GM19193 (cell line): Measurements from ENCODE around the gene CTSL.

Experiments used
- POLR2A ChIP-seq: IDR thresholded peaks from 4 replicates; pipeline ENCODE4 v1.6.1; 2011; ENCODE audit not compliant: insufficient read depth, insufficient read length; ENCODE audit errors: extremely low read depth

The CTSL gene

DNA sequence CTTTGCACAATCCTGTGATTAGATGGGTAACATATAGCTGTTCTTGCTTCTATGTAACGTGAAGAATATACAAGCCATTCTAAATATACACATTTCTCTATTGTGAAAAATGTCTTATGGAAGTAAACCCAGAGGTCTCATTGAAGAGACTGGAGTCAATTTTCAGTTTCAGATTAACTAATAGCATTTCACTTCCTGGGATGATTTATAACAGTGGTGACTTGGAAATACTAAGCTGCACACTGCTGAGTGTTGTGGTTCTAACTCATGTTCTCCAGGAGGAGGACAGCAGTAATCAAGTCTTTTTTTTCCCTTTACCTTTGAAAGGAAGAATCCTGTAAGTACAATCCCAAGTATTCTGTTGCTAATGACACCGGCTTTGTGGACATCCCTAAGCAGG lies 3.3 kb downstream of the CTSL start:
- TF ChIP-seq POLR2A: no peak

DNA sequence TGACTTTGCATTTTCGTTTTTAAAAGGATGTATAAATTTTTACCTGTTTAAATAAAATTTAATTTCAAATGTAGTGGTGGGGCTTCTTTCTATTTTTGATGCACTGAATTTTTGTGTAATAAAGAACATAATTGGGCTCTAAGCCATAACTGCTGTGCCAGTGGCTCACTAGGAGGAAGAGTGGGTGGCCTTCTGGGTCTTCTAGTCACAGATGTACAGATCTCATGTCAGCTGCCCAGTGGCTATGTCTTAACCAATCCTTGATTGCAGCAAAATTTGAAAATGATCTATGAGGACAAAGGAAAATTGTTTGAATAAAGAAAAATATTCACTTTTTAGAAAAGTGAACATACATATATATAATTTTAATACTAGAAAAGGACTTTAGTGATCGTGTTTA lies 5.4 kb downstream of the CTSL start:
- TF ChIP-seq POLR2A: no peak

DNA sequence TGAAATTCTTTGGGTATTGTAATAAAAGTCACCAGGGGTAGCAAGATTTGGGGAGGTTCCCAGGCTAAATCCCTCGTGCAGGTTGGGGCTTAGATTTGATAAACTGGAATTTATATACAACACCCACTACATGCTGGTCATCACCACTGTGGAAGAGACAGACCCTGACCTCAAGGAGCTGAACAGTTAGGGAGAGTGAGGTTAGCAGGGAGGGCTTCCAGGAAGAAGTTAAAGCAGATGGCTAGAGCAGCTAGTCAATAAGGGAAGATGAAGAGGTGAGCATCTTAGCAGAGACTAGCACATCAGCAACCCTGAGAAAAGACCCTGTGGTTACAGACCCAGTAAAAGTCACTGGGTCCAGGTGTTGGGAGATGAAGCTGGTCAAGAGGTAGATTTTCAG lies 6.4 kb downstream of the CTSL start:
- TF ChIP-seq POLR2A: no peak

DNA sequence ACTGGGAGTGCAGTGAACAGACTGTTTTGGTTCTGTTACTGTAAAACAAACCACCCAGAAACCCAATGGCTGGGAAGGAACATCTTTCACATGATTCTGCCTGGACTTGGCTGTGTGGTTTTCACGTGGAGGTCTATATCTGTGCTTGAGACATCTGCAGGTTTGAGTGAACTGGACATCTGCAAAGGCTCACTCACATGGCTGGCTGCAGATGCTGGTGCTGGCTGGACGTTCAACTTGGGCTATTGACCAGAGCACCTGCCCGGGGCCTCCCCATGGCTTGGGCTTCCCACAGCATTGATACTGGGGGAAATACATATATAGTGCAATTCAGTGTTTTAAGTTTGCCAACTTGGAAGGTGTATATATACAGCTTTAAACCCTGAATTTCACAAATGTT lies 6.8 kb downstream of the CTSL start:
- TF ChIP-seq POLR2A: no peak

DNA sequence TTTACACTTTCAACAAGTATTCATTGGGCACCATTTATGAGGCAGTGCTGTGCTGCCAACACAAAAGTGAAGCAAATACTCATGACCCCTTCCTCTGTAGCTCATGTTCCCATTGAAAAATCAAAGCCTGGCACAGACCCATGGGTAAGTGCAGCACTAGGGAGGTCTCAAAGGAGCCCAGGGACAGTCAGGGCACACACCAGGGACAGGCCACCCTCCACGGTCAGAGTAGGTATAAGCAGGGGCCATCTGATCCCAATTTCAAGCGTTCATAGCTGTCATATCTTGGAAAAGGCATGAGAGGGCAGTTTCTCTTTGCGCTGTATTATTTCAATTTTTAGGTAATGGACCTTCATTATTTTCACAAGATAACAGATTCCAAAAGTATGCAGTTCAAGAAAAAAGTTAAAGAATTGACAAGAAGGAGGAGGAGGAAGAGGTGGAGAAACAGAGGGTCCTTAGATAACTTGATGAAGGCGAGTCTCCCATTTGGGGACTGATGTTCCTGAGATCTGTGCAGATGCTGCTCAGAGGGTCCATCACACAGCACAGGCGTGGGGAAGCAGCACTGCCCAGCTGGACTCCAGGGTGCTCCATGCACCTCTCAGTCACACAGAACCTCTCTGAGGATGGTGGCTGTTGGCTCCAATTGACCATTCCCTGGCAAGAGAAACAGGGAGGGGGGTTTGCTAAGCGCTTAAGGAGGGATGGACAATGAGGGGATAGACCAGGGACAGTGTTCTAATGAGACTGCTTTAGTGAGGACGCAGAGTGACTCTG lies 7.5 kb downstream of the CTSL start:
- TF ChIP-seq POLR2A: no peak

DNA sequence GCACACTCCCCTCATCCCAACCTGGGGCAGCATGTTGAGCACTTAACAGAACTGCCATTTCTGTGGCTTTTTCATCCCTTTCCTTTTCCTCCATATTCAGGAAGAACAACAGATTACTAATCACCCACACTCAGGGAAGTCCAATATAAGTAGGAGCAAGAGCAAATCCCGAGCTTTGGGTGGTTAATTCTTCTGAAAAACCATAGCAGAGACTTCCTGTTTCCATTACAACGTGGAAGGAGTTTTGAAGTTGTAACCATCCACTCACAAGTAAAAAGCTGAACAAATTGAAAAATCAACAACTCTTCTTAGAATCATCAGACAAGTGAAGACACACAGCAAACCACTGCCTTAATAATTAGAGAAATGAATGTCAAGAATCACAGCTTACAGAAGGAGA lies 8.2 kb downstream of the CTSL start:
- TF ChIP-seq POLR2A: no peak

DNA sequence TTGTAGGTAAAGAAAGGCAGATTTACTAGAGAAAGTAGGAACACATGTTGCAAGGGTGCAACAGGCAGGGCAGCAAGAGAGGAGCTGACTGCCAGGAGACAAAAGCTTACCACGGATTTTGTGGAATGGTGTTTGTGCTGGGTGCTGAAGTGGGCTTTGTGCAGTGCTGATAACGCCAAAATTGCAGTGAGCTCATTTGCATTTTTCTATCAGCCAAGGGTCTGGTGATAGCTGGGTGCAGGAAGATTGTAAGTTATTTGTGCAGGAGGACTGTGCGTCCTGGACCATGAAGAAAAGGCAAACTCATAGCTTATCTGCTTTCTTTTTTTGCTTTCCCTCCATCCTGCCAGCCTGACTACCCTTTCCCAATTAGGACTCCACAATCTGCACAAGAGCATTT lies 13.6 kb downstream of the CTSL start:
- no peak for TF ChIP-seq POLR2A

DNA sequence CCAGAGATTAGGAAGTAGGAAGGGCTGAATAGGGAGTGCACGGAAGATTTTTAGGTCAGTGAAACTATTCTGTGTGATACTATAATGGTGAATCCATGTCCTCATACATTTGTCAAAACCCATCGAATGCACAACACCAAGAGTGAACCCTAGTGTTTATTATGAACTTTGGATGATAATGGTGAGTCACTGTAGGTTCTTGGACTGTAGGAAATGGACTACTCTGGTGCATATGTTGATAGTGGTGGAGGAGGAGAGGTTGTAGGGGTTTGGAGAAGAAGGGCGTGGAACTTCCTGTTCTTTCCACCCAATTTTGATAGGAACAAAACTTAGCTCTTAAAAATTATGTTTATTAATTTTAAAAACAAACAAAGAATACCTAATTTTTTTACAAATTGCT lies 14.3 kb downstream of the CTSL start:
- no peak for TF ChIP-seq POLR2A

DNA sequence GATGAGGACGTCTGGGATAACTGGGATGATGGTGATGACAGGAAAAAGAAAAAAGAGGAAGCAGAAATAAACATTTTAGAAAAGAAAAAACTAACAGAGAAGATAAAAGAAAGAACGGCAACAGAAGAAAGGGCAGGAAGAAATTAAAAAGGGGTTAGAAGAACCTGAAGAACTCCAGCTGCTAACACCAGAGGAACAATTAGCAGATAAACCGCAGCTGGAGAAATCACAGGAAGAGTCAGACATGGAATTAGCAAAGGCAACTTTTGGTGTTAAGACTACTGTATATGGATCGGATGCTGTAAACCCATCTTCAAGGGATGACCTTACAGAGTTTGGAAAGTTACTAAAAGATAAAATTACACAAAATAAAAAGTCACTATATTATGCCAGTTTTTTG lies 15.4 kb downstream of the CTSL start:
- no peak for TF ChIP-seq POLR2A

DNA sequence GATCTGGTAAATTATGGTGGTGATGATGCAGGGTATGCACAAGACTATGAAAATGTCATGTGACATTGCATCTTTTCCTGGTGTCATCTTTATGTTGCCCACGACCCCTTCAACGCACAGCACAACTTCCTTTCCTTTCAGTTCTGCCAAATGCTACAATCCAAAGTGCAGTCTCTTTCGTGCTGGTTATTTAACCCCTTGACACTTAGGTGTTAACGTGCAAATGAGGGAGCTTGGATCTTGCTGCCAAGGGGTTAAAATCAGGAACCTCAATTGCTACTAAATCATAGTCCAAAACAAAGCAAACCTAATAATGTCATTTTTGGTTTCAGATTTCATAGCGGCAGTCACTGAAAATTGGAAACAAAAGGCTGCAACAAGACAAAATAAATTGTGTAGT lies 16.0 kb downstream of the CTSL start:
- TF ChIP-seq POLR2A: no peak

DNA sequence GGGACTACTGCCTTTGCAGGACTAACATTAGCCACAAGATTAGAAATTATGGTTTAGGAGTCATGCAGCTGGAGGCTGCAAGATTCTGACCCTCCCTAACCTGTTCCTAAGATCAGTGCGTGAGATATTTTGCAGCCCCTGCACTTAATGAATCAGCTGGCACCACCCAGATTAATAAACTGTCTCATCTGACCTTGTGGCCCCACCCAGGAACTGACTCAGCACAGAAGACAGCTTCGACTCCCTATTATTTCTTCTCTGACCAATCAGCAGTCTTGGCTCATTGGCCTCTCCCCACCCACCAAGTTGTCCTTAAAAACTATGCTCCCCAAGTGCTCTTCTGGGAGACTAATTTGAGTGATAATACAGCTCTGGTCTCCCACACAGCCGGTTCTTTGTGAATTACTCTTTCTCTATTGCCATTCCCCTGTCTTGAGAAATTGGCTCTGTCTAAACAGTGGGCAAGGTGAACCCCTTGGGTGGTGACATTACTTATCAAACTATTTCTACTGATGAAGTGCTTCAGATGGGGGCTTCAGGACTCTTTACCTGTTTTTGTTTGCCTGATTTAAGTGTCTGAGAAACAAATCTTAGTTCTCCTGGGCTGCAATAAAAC lies 17.0 kb downstream of the CTSL start:
- TF ChIP-seq POLR2A: no peak

DNA sequence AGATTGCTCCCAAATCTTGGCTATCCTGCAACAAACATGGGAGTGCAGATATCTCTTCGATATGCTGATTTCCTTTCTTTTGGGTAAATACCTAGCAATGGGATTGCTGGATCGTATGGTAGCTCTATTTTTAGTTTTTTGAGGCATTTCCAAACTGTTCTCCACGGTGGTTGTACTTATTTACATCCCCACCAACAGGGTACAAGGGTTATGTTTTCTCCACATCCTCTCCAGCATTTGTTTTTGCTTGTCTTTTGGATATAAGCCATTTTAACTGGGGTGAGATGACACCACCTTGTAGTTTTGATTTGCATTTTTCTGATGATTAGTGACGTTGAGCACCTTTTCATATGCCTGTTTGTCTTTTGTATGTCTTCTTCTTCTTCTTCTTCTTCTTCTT lies 20.3 kb downstream of the CTSL start:
- no peak for TF ChIP-seq POLR2A

DNA sequence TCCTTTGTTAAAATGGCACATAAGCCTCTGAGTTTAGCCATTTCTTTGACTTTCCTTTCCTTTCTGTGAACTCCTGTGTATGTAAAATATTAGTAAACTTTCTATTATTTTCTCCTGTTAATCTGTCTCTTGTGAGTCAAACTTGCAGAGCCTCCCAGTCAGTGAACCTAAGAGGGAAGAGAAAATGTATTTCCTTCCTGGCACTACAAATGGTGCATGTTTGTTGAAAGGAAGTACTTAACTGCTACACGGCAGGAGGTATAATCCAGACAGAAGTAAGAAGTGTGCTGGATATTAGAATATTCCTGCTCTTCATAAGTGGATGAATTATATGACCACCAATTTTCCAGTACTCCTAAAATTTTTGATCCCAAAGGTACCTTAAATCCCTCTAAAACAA lies 23.0 kb downstream of the CTSL start:
- no peak for TF ChIP-seq POLR2A

DNA sequence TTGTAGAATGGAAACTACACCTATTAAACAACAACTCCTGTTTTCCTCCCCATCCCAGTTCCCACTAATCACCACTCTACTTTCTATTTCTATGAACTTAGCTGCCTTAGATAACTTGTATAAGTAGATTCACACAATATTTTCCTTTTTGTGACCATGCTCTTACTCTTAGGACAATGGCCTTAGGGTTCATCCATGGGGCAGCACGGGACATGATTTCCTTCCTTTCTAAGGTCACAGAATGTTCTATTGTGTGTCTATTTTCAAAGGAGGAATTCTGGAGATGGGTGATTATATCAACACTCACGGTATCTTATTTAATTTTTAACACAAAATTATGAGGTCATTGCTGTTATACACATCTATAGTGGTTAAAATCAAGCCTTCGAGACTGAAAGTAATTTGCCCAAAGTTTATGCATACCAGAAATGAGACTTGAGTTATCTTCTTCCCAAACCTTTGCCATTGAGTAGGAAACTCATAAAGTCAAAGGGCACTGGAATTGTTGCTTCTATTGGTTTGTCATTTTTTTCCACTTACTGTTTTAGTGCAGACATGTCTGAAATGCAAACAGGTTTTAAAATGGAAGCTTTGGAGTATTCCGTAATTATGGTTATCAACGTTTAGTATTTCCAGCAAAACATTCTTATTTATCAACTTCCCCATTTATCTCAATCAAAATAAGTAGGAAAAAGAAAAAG lies 23.6 kb downstream of the CTSL start:
- no peak for TF ChIP-seq POLR2A

DNA sequence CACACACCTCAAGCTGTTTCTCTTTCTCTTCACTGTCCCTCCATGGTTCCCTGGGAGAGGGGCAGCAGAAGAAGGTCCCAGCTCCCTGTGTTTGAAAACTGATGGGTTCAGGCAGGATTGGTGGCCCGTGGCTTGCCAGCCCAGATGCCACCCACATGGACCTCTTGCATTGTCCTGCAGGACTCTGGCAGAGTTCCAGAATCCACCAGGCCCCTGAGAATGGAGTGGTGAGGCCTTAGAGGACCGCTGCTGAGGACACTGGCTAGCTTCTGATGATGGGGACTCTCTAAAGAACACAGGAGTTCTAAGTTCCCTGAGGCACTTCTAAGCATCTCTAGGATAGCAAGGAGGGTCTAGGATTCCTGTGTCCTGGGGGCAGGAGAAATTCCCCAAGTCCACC lies 24.8 kb downstream of the CTSL start:
- no peak for TF ChIP-seq POLR2A

DNA sequence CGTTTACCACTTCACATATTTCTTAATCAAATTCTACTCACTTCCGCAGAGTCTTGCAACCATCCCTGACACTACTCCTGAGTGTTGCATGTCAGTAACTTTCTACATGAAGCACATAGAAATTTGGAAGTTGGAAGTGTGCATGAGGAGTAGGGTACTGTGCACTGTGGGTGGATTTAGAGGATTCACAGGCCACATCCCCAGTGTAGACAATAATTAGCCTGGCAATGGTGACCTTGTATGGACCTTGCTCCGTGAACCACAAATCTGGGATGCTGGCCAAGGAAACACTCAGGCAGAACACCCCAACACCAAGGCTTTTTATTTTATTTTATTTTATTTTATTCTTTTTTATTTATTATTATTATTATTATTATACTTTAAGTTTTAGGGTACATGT lies 25.5 kb downstream of the CTSL start:
- no peak for TF ChIP-seq POLR2A

DNA sequence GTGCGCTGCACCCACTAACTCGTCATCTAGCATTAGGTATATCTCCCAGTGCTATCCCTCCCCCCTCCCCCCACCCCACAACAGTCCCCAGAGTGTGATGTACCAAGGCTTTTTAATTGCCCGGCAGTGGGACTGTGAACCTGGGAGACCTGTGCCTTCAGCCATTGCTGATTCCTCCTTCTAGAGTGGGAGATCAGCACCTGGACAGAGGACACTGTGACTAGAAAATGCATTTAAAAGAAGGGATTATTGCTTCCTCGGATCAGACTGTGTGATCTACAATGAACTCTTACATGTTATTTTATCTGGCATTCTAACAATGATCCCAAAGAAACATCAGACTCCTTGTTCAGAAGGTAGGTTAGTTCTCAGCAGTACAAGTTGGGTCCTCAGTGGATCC lies 25.9 kb downstream of the CTSL start:
- no peak for TF ChIP-seq POLR2A

DNA sequence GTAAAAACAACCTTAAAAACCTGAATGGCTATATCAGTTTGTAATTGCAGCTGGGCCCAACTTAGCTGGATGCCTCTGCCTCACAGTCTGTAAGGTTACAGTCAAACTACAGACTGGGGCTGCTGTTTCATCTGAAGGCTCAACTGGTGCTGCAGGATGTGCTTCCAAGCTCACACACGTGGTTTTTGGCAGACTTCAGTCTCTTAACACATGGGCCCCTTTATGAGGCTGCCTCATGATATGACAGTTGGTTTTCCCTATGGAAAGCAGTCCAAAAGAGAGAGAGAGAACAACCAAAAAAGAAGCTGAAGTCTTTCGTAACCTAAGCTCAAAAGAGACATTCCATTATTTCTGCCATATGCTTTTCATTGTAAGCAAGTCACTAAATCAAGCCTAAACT lies 27.4 kb downstream of the CTSL start:
- no peak for TF ChIP-seq POLR2A
